ENCODE results near the gene KLHL18.
"Not testable (repeated sequence)": the region's sequence is repeated elsewhere in the genome, so short reads cannot be mapped to it uniquely, and the experiment has no call there.

Gene KLHL18

DNA sequence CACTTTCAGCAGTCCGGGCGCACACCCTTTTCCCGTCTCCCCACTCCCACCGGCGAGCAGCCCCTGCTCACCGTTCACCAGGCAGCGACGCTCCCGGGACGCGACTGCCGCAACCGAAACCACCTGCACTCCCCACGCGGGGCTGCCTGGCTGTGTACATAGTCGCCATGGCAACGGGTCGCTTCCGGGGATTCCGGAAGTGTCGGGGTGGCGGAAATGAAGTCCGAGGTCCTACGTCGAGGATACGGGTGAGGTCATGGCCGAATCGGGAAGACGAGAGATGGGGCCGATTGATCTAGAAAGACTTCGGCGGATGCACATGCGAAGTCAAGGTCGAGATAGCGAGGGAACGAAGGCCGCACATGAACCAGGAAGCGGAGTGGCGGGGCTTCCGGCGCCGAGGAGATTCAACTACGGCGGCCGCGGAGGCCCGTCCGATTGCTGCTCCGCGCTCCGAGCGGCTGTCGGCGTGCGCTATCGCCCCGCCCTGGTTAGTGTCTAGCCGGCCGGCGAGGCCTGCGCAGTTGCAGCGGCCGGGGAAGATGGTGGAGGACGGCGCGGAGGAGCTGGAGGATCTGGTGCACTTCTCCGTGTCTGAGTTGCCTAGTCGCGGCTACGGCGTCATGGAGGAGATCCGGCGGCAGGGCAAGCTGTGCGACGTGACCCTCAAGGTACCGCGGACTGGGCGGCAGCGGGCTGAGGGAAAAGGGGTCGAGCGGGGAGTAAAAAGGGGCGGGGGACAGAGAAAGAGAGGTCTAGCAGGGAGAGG lies at the start of gene KLHL18, which contains the start of gene KIF9:
Gene KLHL18 (plus strand): TSS at position 521 of the 769 bp plus-strand sequence. CDS start 22 bp downstream, at position 543.
Gene KIF9 (minus strand): TSS at position 376 of the 769 bp plus-strand sequence. CDS start 5,425 bp downstream, outside the sequence.
- H3K4me3 ChIP-seq (ENCODE audit: low read depth, low read length), result peak within 1 kb of the TSS; percentile 93

GRCh38 chr3:47238017-47238416 lies 44.7 kb upstream of the KLHL18 start:
- H3K4me3 ChIP-seq (ENCODE audit: low read depth, low read length), result no peak overlapping the region

DNA sequence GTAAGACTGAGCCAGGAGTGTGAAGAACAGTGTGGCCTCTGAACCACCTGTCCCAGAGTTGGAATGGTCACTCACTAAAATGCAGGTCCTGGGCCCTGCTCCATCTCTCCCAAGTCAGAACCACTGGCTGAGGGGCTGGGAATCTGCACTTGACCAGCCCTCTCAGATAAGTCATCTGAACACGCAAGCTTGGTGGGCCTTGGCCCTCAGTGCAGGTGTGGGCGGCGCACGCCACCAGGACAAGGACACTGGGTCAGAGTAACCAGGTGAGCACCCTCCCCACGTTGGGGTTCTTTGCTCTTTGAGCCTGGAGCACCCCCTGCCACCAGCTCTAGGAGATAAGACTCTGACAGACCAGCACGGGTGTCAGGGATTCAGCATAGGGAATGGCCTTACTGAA lies 42.8 kb upstream of the KLHL18 start:
- no peak overlapping the region for H3K4me3 ChIP-seq (ENCODE audit: low read depth, low read length)

- H3K4me3 ChIP-seq (ENCODE audit: low read depth, low read length), result no peak overlapping the region
Observed at GRCh38 chr3:47243419-47244147, 39.2 kb upstream of the KLHL18 start.

DNA sequence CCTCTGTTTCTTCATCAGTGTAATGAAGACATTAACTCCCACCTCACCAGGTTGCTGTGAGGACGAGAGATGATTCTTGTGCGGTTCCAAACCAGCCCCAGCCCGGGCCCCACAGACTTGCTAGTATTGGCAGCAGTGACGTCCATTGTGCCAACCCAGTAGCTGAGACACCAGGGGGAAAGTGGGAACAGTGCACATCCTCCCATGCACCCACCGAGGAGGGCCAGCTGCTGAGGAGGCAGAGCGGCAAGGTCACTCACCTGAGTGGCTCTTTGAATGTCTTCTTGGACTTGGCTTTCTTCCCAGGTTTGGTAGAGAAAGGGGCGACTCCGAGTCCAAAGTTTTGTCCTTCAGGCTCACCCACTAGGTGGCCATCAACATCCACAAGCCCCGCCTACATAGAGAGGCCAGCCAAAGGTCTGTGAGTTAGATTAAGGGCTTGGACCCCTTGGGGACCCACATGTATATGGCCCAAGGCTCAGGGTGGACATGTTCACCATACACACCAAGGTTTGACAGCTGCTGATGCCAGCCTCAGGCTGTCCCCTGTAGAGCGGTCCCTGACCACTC lies 38.1 kb upstream of the KLHL18 start:
- H3K4me3 ChIP-seq (ENCODE audit: low read depth, low read length), result no peak overlapping the region

DNA sequence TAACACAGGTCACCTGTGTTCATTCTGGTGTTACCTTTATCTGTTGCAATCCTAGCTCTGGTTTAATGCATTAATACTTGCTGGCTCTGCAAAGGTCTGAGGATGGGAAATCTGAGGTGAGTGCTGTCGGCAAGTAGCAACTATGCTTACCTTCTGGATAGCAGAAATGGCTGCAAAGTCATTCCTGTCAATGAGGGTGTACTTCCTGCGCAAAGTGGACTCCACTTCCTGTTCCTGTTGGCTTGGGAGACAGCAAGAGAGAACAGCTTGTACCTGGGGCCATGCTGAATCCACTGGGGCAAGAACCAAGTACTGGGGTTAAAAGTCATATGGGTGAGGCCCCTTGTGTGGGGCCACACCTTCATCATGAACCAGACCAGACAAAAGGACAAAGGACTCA lies 37.5 kb upstream of the KLHL18 start:
- no peak overlapping the region for H3K4me3 ChIP-seq (ENCODE audit: low read depth, low read length)

DNA sequence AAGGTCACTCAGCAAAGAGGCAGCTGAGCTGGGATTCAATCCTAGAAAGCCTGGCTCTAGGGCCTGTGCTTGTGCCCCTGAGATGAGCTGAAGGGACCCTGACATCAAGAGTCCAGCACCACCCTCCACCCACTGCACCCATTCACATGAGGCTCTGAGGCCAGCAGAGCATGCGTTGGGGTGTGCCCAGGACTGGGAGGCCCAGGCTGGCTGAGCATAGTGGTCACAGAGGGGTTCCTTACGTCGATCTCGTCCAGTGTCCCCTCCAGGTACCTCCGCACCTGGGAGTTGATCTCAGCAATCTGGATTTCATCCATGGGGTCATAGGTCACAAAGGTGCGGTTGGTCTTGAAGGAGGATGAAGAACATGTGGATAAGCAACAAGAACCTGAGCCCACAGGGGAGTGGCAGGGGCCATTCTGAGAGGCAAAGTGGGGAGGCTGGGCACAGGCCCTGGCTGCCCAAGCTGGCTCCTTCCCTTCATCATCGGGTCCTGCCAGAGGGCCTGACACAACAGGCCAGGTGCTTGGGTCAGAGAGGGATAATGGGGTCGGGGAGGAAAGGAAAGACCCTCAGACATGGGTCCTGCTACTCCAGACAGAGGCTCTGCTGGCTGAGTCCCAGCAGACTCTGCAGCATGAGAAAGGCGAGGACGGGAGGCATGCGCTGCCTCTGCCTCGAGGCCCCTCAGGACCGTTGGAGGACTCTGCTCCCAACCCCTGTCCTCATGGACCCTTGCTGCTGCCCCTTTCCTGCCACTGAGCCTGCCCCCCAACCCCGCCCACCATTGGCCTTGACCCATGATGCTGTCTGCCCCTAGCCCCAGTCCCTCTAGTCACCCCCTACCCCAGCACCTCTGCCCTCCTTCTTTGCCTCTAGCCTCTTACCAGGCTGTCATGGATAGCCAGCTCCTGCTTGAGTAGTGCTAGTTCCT lies 35.3 kb upstream of the KLHL18 start:
- no peak overlapping the region for H3K4me3 ChIP-seq (ENCODE audit: low read depth, low read length)

GRCh38 chr3:47250309-47251060 lies 32.3 kb upstream of the KLHL18 start:
- no peak overlapping the region for H3K4me3 ChIP-seq (ENCODE audit: low read depth, low read length)

DNA sequence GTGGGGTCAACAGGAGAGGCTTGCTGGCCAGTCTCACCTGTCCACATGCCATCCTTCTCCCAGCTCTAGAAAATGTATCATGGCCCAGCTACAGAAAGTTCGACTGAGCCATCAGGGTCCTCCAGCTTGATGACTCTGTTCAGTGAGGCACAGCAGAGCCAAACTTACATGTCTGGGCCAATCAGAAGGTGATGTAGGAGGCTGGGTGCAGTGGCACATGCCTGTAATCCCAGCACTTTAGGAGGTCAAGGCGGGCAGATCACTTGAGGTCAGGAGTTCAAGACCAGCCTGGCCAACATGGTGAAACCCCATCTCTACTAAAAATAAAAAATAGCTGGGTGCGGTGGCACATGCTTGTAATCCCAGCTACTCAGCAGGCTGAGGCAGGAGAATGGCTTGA lies 31.7 kb upstream of the KLHL18 start:
- not testable (repeated sequence) for H3K4me3 ChIP-seq (ENCODE audit: low read depth, low read length)

DNA sequence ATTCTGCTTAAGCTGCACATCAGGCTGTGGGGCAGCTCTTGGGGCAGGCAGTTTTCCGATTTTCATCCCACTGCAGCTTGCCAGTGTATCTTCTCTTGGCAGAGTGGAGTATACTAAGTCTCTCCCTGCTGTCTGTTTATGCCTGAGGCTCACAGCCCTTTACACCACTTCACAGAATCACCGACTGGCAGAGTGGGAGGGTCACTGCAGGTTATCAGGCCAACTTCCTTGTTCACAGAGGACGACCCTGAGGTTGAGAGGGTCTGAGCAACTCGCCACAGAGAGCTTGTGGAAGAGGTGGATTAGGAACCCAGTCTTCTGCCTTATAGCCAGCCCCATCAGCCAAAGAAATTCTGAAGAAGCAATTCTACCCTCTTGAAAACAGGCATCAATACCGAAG lies 31.1 kb upstream of the KLHL18 start:
- H3K4me3 ChIP-seq (ENCODE audit: low read depth, low read length), result no peak overlapping the region

DNA sequence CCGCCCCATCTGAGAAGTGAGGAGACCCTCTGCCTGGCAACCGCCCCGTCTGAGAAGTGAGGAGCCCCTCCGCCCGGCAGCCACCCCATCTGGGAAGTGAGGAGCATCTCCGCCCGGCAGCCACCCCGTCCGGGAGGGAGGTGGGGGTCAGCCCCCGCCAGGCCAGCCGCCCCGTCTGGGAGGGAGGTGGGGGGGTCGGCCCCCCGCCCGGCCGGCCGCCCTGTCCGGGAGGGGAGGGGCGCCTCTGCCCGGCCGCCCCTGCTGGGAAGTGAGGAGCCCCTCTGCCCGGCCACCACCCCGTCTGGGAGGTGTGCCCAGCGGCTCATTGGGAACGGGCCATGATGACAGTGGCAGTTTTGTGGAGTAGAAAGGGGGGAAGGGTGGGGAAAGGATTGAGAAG lies 26.4 kb upstream of the KLHL18 start:
- not testable (repeated sequence) for H3K4me3 ChIP-seq (ENCODE audit: low read depth, low read length)

- no peak overlapping the region for H3K4me3 ChIP-seq (ENCODE audit: low read depth, low read length)
Observed at GRCh38 chr3:47259114-47259513, 23.6 kb upstream of the KLHL18 start.

- no peak overlapping the region for H3K4me3 ChIP-seq (ENCODE audit: low read depth, low read length)
Observed at GRCh38 chr3:47260605-47261004, 22.1 kb upstream of the KLHL18 start.

DNA sequence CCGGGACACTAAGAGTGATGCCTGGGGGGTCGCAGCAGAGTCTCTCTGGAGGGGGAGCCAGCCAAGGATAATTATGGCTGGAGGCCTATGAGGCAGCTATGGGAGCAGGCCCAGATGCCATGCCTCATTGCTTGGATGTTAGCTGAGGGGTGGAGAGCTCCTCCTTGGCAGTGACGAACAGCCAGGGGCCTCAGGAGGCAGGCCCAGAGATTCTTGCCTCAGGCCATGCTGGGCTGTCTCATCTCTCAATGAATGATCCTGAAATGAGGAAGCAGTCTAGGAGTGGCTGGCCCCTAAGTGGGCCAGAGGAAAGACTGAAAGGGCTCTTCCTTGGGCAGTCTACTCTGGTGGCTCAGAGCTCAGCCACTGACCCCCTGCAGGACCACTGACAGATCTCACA lies 21.4 kb upstream of the KLHL18 start:
- no peak overlapping the region for H3K4me3 ChIP-seq (ENCODE audit: low read depth, low read length)

DNA sequence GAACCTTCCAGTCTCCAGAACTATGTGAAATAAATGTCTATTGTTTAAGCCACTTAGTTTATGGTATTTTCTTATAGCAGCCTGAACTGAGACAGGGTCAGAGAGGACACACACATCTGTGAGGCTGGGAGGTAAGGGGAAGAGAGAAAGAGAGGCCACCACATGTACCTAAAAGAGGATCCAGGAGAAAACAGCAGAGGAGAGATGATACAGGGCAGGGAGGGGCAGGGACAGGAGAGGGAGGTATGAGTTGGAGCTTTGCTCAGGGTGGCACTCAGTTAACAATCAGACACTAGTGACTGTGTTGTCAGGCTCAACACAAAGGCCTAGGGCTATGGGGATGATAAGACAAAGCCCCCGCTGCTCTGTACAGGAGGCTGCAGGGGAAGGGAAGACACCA lies 17.7 kb upstream of the KLHL18 start:
- H3K4me3 ChIP-seq (ENCODE audit: low read depth, low read length), result no peak overlapping the region

DNA sequence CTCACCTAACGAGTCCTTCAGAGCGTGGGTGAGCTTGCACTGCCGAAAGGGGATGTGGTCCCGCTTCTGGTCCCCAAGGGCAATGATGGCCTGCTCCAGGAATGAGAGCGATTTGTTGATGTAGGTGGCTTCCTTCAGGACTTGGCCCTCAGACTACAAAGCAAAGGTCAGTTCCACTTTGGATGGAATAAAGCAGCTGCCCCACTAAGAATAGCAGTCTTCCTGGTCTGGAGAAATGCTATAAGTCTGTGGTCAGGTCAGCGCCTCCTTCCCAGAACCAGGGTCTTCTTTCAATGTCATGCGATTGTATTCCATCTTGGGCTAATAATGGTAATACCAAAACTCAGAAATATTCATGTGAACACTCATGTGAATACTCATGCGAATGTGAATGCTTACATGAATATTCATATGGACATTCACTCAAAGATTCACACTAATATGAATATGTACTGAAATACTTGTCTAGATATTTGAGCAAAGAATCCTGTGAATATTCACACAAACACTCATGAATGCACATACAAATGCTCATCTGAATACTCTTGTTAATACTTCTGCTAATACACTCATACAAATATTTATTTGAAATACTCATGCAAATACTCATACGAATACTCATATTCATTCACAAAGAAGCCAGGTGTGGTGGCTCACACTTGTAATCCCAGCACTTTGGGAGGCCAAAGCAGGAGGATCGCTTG lies 16.9 kb upstream of the KLHL18 start:
- H3K4me3 ChIP-seq (ENCODE audit: low read depth, low read length), result no peak overlapping the region

GRCh38 chr3:47266709-47267489 lies 15.8 kb upstream of the KLHL18 start:
- H3K4me3 ChIP-seq (ENCODE audit: low read depth, low read length), result no peak overlapping the region

- H3K4me3 ChIP-seq (ENCODE audit: low read depth, low read length), result no peak overlapping the region
Observed at GRCh38 chr3:47267490-47267824, 15.3 kb upstream of the KLHL18 start.

- H3K4me3 ChIP-seq (ENCODE audit: low read depth, low read length), result no peak overlapping the region
Observed at GRCh38 chr3:47270526-47270925, 12.2 kb upstream of the KLHL18 start.
